Right lobe of liver (tissue), 6 donors: ENCODE measurements around the gene TBX2. TPM values are rescaled to one million over a fixed set of nuclear protein-coding genes. Genes with fewer than 3 reads are reported as not detected.
A peak's percentile ranks its signal among the peaks of the same experiment; 100 is the strongest.

Experiments used
- ATAC-seq, 4 donors: fragments of 200-7000 bp; cut with Tn5 transposase; one replicate each; pipeline ENCODE4 v1.9.1; 2020; ENCODE audit warnings: mild to moderate bottlenecking in 4 of 4, moderate library complexity in 4 of 4
- DNase-seq, 3 donors: peaks; one replicate each; pipeline ENCODE4 v3.0.0-alpha.2; 2020
- H3K27ac ChIP-seq, 3 donors: fragments of 200-600 bp; one replicate each; pipeline ENCODE4 v1.8.0; 2022
- H3K27me3 ChIP-seq, 2 donors: fragments of 200-600 bp; one replicate each; pipeline ENCODE4 v1.8.0; 2022
- H3K36me3 ChIP-seq, 4 donors: fragments of 200-600 bp; sonication (generic) in 1 of 4; one replicate each; pipeline versions ENCODE4 v1.5.1 to v1.8.0; 2017 to 2022; ENCODE audit warnings: control low read depth in 1 of 4
- H3K4me1 ChIP-seq, 4 donors: fragments of 200-600 bp; sonication (generic) in 1 of 4; one replicate each; pipeline versions ENCODE4 v1.5.1 to v1.8.0; 2017 to 2022; ENCODE audit warnings: control low read depth in 1 of 4
- H3K4me3 ChIP-seq, 3 donors: fragments of 200-600 bp; one replicate each; pipeline ENCODE4 v1.8.0; 2022
- H3K9me3 ChIP-seq, 4 donors: fragments of 200-600 bp; sonication (generic) in 1 of 4; one replicate each; pipeline versions ENCODE4 v1.5.1 to v1.8.0; 2017 to 2022; ENCODE audit warnings: control low read depth in 1 of 4
- CTCF ChIP-seq, 4 donors: fragments of 200-600 bp in 3 of 4; fragments of 450-650 bp in 1 of 4; IDR thresholded peaks; one replicate each; pipeline versions ENCODE4 v1.5.1 to v1.8.0; 2016 to 2022; ENCODE audit warnings: antibody characterized with exemption in 4 of 4, mild to moderate bottlenecking in 2 of 4
- POLR2A ChIP-seq: fragments of 450-650 bp; IDR thresholded peaks from one replicate; pipeline ENCODE4 v1.6.1; 2017; ENCODE audit warnings: antibody characterized with exemption, mild to moderate bottlenecking
- WGBS: methylation state at CpG from one replicate; pipeline ENCODE4 v1.1.6; 2018; ENCODE audit warnings: low coverage, low lambda C conversion rate; ENCODE audit not compliant: insufficient coverage; ENCODE audit errors: missing lambda C conversion rate; 5-methylcytosine and 5-hydroxymethylcytosine counted together
- intact Hi-C, 2 donors: fragments of 100-400 bp; cut with DNase I; formaldehyde crosslinking; loops; one replicate each; pipeline versions ENCODE4 v1.11.2 to v1.14.1; 2022
- total RNA-seq, 6 experiments: library from RNA; depleted of rRNA in 2 of 6; stranded (reverse); fragments of >200 nt in 2 of 6; fragmentation: NEBNext Ultra II Directional in 3 of 6; extraction: Animal tissue kit (Norgen Biotek cat#: 25700) in 3 of 6; gene quantifications; one replicate each; pipeline versions ENCODE4 v1.1.0 to v1.2.4, GENCODE V29; 2016 to 2023
- donor health status: DM: no; HTN: yes; CAD: no.
- donor health status: DM: no; HTN: no; CAD: no.
- donor health status: DM: no; HTN: no; CAD: no.
- donor health status: DM: no; HTN: yes; CAD: no.
- donor health status: DM: no; HTN: yes; CAD: no.

Gene TBX2
- total RNA-seq, 6 experiments from 2014 or later: 1.9 to 4.4 (median 2.7) TPM

GRCh38 chr17:61451538-61452300 lies 52.1 kb downstream of the TBX2 start:
- no peaks in the 10 kb centered on the region for H3K36me3 ChIP-seq
- intact Hi-C loops: no loop called here
- no peak overlapping the region for H3K27ac ChIP-seq
- DNase-seq: no peak
- H3K27me3 ChIP-seq: peaks cover 25 to 50% of the 10 kb centered on the region in 2 donors
- ATAC-seq: peak; percentile 43 to 58 (median 47)
- H3K4me3 ChIP-seq: peak overlapping the region in 1 of 3 donors; percentile 26
- peaks cover 0 to 24% (median 0%) of the 10 kb centered on the region in 4 donors for H3K4me1 ChIP-seq
- H3K9me3 ChIP-seq: no peaks in the 10 kb centered on the region
- TF ChIP-seq CTCF (IDR thresholded peaks at IDR 0.05) (no peak), POLR2A (no peak)
- no CpG with 5 or more reads among the region's 75 CpGs for WGBS

- Histone ChIP-seq H3K27me3 (peaks cover 25 to 54% of the 10 kb centered on the region in 2 donors), H3K36me3 (no peaks in the 10 kb centered on the region), H3K4me1 (peaks cover 0 to 24% (median 0%) of the 10 kb centered on the region in 4 donors), H3K4me3 (peak within 1 kb of the TSS in 1 of 3 donors; percentile 26), H3K27ac (no peak within 1 kb of the TSS), H3K9me3 (no peaks in the 10 kb centered on the region)
- DNase-seq: no peak
- WGBS: 14% methylated on average over 22 of the region's 59 CpGs
- TF ChIP-seq CTCF (IDR thresholded peaks at IDR 0.05) (no peak), POLR2A (no peak)
- peak in 1 of 4 donors; percentile 5 for ATAC-seq
- intact Hi-C loops: no loop called here
Observed at GRCh38 chr17:61452301-61453290, 53.0 kb downstream of the TBX2 start, which contains the start of gene TBX4. TSS of gene TBX4 (plus strand) at chr17:61452422. CDS start at chr17:61456491, 4,069 bp downstream.

GRCh38 chr17:61453566-61454380 lies 54.1 kb downstream of the TBX2 start:
- Histone ChIP-seq H3K27me3 (peaks cover 25 to 54% of the 10 kb centered on the region in 2 donors), H3K4me3 (no peak overlapping the region), H3K36me3 (no peaks in the 10 kb centered on the region), H3K9me3 (no peaks in the 10 kb centered on the region), H3K4me1 (peaks cover 0 to 24% (median 0%) of the 10 kb centered on the region in 4 donors), H3K27ac (no peak overlapping the region)
- intact Hi-C loops: no loop called here
- ATAC-seq (no peak), DNase-seq (no peak)
- TF ChIP-seq POLR2A (no peak), CTCF (IDR thresholded peaks at IDR 0.05) (no peak)
- 14% methylated on average over 17 of the region's 17 CpGs for WGBS
